ENCODE measurements around the gene AQP5.

AQP5 gene

GRCh38 chr12:49951411-49952240 lies 10.0 kb upstream of the AQP5 start:
- no peak for ATAC-seq

GRCh38 chr12:49952391-49953055 lies 9.1 kb upstream of the AQP5 start:
- ATAC-seq, result no peak

GRCh38 chr12:49953151-49953550 lies 8.5 kb upstream of the AQP5 start:
- ATAC-seq, result no peak

- no peak for ATAC-seq
Observed at GRCh38 chr12:49953961-49954846, 7.5 kb upstream of the AQP5 start.

GRCh38 chr12:49954863-49955830 lies 6.5 kb upstream of the AQP5 start:
- ATAC-seq, result no peak

GRCh38 chr12:49955899-49956662 lies 5.6 kb upstream of the AQP5 start:
- no peak for ATAC-seq

GRCh38 chr12:49956663-49957569 lies 4.8 kb upstream of the AQP5 start:
- ATAC-seq, result no peak

- ATAC-seq, result no peak
Observed at GRCh38 chr12:49957570-49957967, 4.1 kb upstream of the AQP5 start.

GRCh38 chr12:49959685-49960473 lies 1.8 kb upstream of the AQP5 start:
- no peak for ATAC-seq

- no peak for ATAC-seq
Observed at GRCh38 chr12:49960474-49961110, 1.1 kb upstream of the AQP5 start.

- ATAC-seq, result no peak
Observed at GRCh38 chr12:49961993-49962764, 507 bp downstream of the AQP5 start.

- no peak for ATAC-seq
Observed at GRCh38 chr12:49962861-49963765, 1.4 kb downstream of the AQP5 start.

- ATAC-seq, result no peak
Observed at GRCh38 chr12:49963976-49964815, 2.5 kb downstream of the AQP5 start.

- ATAC-seq, result no peak
Observed at GRCh38 chr12:49964849-49965624, 3.4 kb downstream of the AQP5 start.

- ATAC-seq, result no peak
Observed at GRCh38 chr12:49965836-49966235, 4.2 kb downstream of the AQP5 start.
